GM12872 (cell line): ENCODE measurements around the gene TMEM151B.

Experiments
- CTCF ChIP-seq: IDR thresholded peaks from 3 replicates; pipeline ENCODE4 v1.5.1; 2011; ENCODE audit warnings: low read depth, mild to moderate bottlenecking, low read length, moderate library complexity; ENCODE audit not compliant: insufficient read depth

Gene TMEM151B

GRCh38 chr6:44305200-44305725 is 35.0 kb downstream of the TMEM151B start:
- TF ChIP-seq CTCF = no peak

- TF ChIP-seq CTCF = no peak
Measured at GRCh38 chr6:44306710-44307109, 36.5 kb downstream of the TMEM151B start.

- no peak for TF ChIP-seq CTCF
Measured at GRCh38 chr6:44307217-44307616, 37.0 kb downstream of the TMEM151B start.

- no peak for TF ChIP-seq CTCF
Measured at GRCh38 chr6:44309092-44309491, 38.8 kb downstream of the TMEM151B start.

GRCh38 chr6:44309631-44310030 is 39.4 kb downstream of the TMEM151B start:
- TF ChIP-seq CTCF = no peak

- TF ChIP-seq CTCF = no peak
Measured at GRCh38 chr6:44310241-44310640, 40.0 kb downstream of the TMEM151B start.

- TF ChIP-seq CTCF = no peak
Measured at GRCh38 chr6:44311304-44311703, 41.1 kb downstream of the TMEM151B start.
